Esophagus muscularis mucosa (tissue), 4 donors: ENCODE results near the gene PAX5.

Experiments used
- EP300 ChIP-seq: sonication (generic); formaldehyde crosslinking; IDR thresholded peaks from one replicate; pipeline ENCODE4 v1.6.1; 2017; ENCODE audit warnings: antibody characterized with exemption
- POLR2A ChIP-seq: fragments of 450-650 bp; IDR thresholded peaks from one replicate; pipeline ENCODE4 v1.6.1; 2017; ENCODE audit warnings: antibody characterized with exemption, moderate library complexity, mild to moderate bottlenecking, low read depth
- TF ChIP-seq, protein P1 (sequence below), 3 experiments: fragments of 200-600 bp in 2 of 3; fragments of 450-650 bp in 1 of 3; sonication (generic) in 2 of 3; IDR thresholded peaks; one replicate each; pipeline ENCODE4 v1.5.1; 2017 to 2019; ENCODE audit warnings: antibody characterized with exemption in 3 of 3, mild to moderate bottlenecking in 2 of 3, moderate library complexity in 1 of 3

DNA sequence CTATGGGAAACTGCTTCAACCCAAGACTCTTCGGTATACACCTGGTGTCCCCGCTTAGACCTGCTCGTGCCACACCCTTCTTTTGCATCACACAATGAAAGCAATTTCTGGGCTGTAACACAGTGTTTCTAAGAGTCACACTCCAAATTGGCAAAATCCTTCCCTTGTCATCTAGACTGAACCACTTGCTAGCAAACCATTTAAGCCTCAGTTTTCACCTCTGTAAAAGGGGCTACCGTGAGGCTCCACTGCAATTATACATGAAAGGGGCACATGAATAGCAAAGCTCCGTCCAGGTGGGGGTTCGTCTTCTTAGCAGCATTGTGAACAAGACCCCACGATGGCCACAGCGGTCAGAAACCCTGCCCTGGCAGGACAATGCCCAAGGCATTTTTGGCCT, 166.8 kb downstream of the PAX5 start:
- TF ChIP-seq, protein P1, sequence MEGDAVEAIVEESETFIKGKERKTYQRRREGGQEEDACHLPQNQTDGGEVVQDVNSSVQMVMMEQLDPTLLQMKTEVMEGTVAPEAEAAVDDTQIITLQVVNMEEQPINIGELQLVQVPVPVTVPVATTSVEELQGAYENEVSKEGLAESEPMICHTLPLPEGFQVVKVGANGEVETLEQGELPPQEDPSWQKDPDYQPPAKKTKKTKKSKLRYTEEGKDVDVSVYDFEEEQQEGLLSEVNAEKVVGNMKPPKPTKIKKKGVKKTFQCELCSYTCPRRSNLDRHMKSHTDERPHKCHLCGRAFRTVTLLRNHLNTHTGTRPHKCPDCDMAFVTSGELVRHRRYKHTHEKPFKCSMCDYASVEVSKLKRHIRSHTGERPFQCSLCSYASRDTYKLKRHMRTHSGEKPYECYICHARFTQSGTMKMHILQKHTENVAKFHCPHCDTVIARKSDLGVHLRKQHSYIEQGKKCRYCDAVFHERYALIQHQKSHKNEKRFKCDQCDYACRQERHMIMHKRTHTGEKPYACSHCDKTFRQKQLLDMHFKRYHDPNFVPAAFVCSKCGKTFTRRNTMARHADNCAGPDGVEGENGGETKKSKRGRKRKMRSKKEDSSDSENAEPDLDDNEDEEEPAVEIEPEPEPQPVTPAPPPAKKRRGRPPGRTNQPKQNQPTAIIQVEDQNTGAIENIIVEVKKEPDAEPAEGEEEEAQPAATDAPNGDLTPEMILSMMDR (IDR thresholded peaks at IDR 0.05): no peak
- TF ChIP-seq POLR2A (no peak), EP300 (no peak)
